ENCODE results near the gene ZNF467.
A peak's percentile ranks its signal among the peaks of the same experiment; 100 is the strongest.

The ZNF467 gene

DNA sequence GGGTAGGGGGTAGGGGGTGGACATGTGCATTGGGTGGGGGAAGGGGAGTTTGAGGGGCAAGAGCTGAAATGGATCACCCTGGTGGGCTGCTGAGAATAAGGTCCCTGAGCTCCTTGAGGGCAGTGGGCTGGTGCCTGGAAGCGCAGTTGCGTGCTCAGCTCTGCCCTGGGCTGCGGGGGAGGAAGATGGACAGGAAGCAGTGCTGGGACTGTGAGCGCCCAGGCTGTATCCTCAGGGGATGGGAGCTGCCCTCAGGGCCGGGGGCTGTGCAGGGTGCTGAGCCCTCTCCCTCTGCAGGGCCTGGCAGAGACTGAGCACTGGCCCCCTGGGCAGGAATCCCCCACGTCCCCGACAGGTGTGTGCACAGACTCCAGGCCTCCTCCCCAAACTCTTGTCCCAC lies 24.4 kb upstream of the ZNF467 start:
- H4K8ac ChIP-seq (ENCODE audit: low read length) = no peak overlapping the region
- no peak overlapping the region for H2BK12ac ChIP-seq (ENCODE audit: low read length in 2 of 2)
- no peak overlapping the region for H3K23ac ChIP-seq (ENCODE audit: low read length in 2 of 2)
- no peak overlapping the region for H3K27ac ChIP-seq (ENCODE audit: low read length, poor library complexity, severe bottlenecking)
- no peak overlapping the region for H2AFZ ChIP-seq (ENCODE audit: low read depth, low read length)
- H3K4me1 ChIP-seq (ENCODE audit: control insufficient read depth, insufficient read depth, low read depth, low read length) = no peaks in the 10 kb centered on the region
- no peak overlapping the region for H2AK5ac ChIP-seq (ENCODE audit: low read length, severe bottlenecking)
- H3K9ac ChIP-seq (ENCODE audit: low read length) = no peak overlapping the region
- no peaks in the 10 kb centered on the region for H3K79me1 ChIP-seq (replicated peaks; ENCODE audit: low read length, poor library complexity, severe bottlenecking)
- no peak overlapping the region for H2BK5ac ChIP-seq (ENCODE audit: low read depth, low read length, poor library complexity, severe bottlenecking)
- H3K14ac ChIP-seq (ENCODE audit: low read length in 2 of 2) = no peak overlapping the region
- no peak for DNase-seq
- H3K4me2 ChIP-seq (ENCODE audit: low read length, poor library complexity, severe bottlenecking) = no peak overlapping the region
- H3K4ac ChIP-seq (ENCODE audit: low read depth in 1 of 2, low read length in 2 of 2) = no peak overlapping the region
- H3K9me3 ChIP-seq (ENCODE audit: control insufficient read depth, low read length) = no peaks in the 10 kb centered on the region
- peaks cover 38 to 45% of the 10 kb centered on the region in 2 experiments for H3K27me3 ChIP-seq (ENCODE audit: control insufficient read depth in 1 of 2, insufficient read depth in 1 of 2, low read length in 2 of 2)
- H2BK120ac ChIP-seq (ENCODE audit: low read depth, low read length) = no peak overlapping the region
- WGBS = 89% methylated on average over 7 of the region's 7 CpGs
- H3K4me3 ChIP-seq (ENCODE audit: insufficient read depth in 1 of 2, low read depth in 1 of 2, low read length in 2 of 2) = no peak overlapping the region
- H3K36me3 ChIP-seq (ENCODE audit: control insufficient read depth in 1 of 2, insufficient read depth in 2 of 2, low read depth in 1 of 2, low read length in 2 of 2) = no peaks in the 10 kb centered on the region
- H2BK15ac ChIP-seq (ENCODE audit: low read depth, poor library complexity, severe bottlenecking) = no peak overlapping the region
- no peak overlapping the region for H4K91ac ChIP-seq (ENCODE audit: low read length)
- no peak overlapping the region for H3K18ac ChIP-seq (ENCODE audit: low read depth in 1 of 2, low read length in 2 of 2)

DNA sequence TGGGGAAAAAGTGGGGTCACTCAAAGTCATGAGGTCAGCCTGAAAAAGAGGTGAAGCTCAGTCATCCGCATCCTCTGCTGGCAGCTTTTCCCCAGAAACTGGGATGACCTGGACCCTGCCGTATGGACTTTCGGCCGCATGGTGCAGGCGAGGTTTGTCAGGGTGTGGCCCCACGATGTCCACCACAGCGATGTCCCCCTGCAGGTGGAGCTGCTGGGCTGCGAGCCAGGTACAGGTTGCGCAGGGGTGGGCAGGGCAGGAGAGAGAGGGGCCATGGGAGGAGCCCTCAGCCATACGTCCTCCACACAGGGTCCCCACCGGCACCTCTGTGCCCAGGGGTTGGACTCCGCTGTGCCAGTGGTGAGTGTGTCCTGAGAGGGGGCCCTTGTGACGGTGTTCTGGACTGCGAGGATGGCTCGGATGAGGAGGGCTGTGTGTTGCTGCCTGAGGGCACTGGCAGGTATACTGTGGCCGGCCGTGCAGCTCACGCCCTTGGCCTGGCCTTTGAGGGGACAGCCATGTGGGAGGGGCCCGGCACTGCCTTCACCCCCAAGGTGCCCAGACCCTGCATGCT lies 23.0 kb upstream of the ZNF467 start:
- H2BK120ac ChIP-seq (ENCODE audit: low read depth, low read length) = no peak overlapping the region
- no peak overlapping the region for H2AFZ ChIP-seq (ENCODE audit: low read depth, low read length)
- H3K4me3 ChIP-seq (ENCODE audit: insufficient read depth in 1 of 2, low read depth in 1 of 2, low read length in 2 of 2) = no peak overlapping the region
- no peak overlapping the region for H3K4me2 ChIP-seq (ENCODE audit: low read length, poor library complexity, severe bottlenecking)
- no peak overlapping the region for H3K14ac ChIP-seq (ENCODE audit: low read length in 2 of 2)
- H4K91ac ChIP-seq (ENCODE audit: low read length) = no peak overlapping the region
- no peak overlapping the region for H3K9ac ChIP-seq (ENCODE audit: low read length)
- no peaks in the 10 kb centered on the region for H3K9me3 ChIP-seq (ENCODE audit: control insufficient read depth, low read length)
- H2BK5ac ChIP-seq (ENCODE audit: low read depth, low read length, poor library complexity, severe bottlenecking) = no peak overlapping the region
- no peaks in the 10 kb centered on the region for H3K79me1 ChIP-seq (replicated peaks; ENCODE audit: low read length, poor library complexity, severe bottlenecking)
- H3K18ac ChIP-seq (ENCODE audit: low read depth in 1 of 2, low read length in 2 of 2) = no peak overlapping the region
- WGBS = 92% methylated on average over 19 of the region's 19 CpGs
- H4K8ac ChIP-seq (ENCODE audit: low read length) = no peak overlapping the region
- no peak overlapping the region for H2AK5ac ChIP-seq (ENCODE audit: low read length, severe bottlenecking)
- peak overlapping the region; percentile 20 for H2BK15ac ChIP-seq (ENCODE audit: low read depth, poor library complexity, severe bottlenecking)
- H3K27me3 ChIP-seq (ENCODE audit: control insufficient read depth in 1 of 2, insufficient read depth in 1 of 2, low read length in 2 of 2) = peaks cover 36 to 48% of the 10 kb centered on the region in 2 experiments
- DNase-seq = no peak
- H2BK12ac ChIP-seq (ENCODE audit: low read length in 2 of 2) = no peak overlapping the region
- H3K23ac ChIP-seq (ENCODE audit: low read length in 2 of 2) = no peak overlapping the region
- no peaks in the 10 kb centered on the region for H3K36me3 ChIP-seq (ENCODE audit: control insufficient read depth in 1 of 2, insufficient read depth in 2 of 2, low read depth in 1 of 2, low read length in 2 of 2)
- no peak overlapping the region for H3K27ac ChIP-seq (ENCODE audit: low read length, poor library complexity, severe bottlenecking)
- no peak overlapping the region for H3K4ac ChIP-seq (ENCODE audit: low read depth in 1 of 2, low read length in 2 of 2)
- H3K4me1 ChIP-seq (ENCODE audit: control insufficient read depth, insufficient read depth, low read depth, low read length) = no peaks in the 10 kb centered on the region

DNA sequence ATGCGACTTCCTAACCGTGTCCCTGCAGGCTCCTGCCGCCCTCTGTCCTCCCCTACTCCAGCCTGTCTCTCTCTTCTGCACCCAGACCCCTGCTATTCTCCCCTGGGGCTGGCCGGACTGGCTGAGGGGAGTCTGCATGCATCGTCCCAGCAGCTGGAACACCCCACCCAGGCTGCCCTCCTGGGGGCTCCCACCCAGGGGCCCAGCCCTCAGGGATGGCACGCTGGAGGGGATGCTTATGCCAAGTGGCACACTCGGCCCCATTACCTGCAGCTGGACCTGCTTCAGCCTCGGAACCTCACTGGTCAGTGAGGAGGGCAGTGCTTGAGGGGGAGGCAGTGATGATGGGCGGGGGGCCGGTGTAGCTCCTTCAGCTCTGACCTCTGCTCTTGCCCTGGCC lies 21.7 kb upstream of the ZNF467 start:
- H3K9ac ChIP-seq (ENCODE audit: low read length) = no peak overlapping the region
- DNase-seq = no peak
- no peak overlapping the region for H3K4ac ChIP-seq (ENCODE audit: low read depth in 1 of 2, low read length in 2 of 2)
- H3K23ac ChIP-seq (ENCODE audit: low read length in 2 of 2) = no peak overlapping the region
- no peak overlapping the region for H4K91ac ChIP-seq (ENCODE audit: low read length)
- no peak overlapping the region for H3K27ac ChIP-seq (ENCODE audit: low read length, poor library complexity, severe bottlenecking)
- H3K14ac ChIP-seq (ENCODE audit: low read length in 2 of 2) = no peak overlapping the region
- H2BK12ac ChIP-seq (ENCODE audit: low read length in 2 of 2) = no peak overlapping the region
- no peak overlapping the region for H3K4me2 ChIP-seq (ENCODE audit: low read length, poor library complexity, severe bottlenecking)
- no peaks in the 10 kb centered on the region for H3K79me1 ChIP-seq (replicated peaks; ENCODE audit: low read length, poor library complexity, severe bottlenecking)
- no peak overlapping the region for H2BK120ac ChIP-seq (ENCODE audit: low read depth, low read length)
- no peak overlapping the region for H2BK5ac ChIP-seq (ENCODE audit: low read depth, low read length, poor library complexity, severe bottlenecking)
- H4K8ac ChIP-seq (ENCODE audit: low read length) = peak overlapping the region; percentile 16
- H3K27me3 ChIP-seq (ENCODE audit: control insufficient read depth in 1 of 2, insufficient read depth in 1 of 2, low read length in 2 of 2) = peaks cover 44 to 51% of the 10 kb centered on the region in 2 experiments
- 85% methylated on average over 10 of the region's 10 CpGs for WGBS
- H3K18ac ChIP-seq (ENCODE audit: low read depth in 1 of 2, low read length in 2 of 2) = no peak overlapping the region
- no peaks in the 10 kb centered on the region for H3K9me3 ChIP-seq (ENCODE audit: control insufficient read depth, low read length)
- no peak overlapping the region for H3K4me3 ChIP-seq (ENCODE audit: insufficient read depth in 1 of 2, low read depth in 1 of 2, low read length in 2 of 2)
- H3K4me1 ChIP-seq (ENCODE audit: control insufficient read depth, insufficient read depth, low read depth, low read length) = peaks cover 2% of the 10 kb centered on the region
- H2AK5ac ChIP-seq (ENCODE audit: low read length, severe bottlenecking) = no peak overlapping the region
- H3K36me3 ChIP-seq (ENCODE audit: control insufficient read depth in 1 of 2, insufficient read depth in 2 of 2, low read depth in 1 of 2, low read length in 2 of 2) = no peaks in the 10 kb centered on the region
- no peak overlapping the region for H2BK15ac ChIP-seq (ENCODE audit: low read depth, poor library complexity, severe bottlenecking)
- H2AFZ ChIP-seq (ENCODE audit: low read depth, low read length) = no peak overlapping the region

DNA sequence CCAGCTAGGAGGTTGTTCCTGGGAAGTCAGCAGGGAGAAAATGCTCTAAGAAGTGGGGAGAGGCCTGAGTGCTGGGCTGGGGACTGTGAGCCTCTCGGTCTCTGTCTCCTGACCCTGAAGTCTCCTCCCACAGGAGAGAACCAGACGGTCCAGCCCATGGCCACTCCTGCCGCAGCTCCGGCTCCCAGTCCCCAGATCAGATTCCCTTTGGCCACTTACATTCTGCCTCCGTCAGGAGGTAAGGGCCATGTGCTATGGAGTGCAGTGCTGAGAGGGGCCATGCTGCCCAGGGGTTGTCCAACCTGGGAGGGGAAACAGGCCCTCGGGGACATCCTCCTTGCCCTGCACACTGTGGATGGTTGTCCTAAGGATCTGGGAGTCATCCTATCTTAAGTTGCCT lies 21.3 kb upstream of the ZNF467 start:
- no peak overlapping the region for H3K23ac ChIP-seq (ENCODE audit: low read length in 2 of 2)
- H2BK12ac ChIP-seq (ENCODE audit: low read length in 2 of 2) = no peak overlapping the region
- H3K14ac ChIP-seq (ENCODE audit: low read length in 2 of 2) = no peak overlapping the region
- H2AFZ ChIP-seq (ENCODE audit: low read depth, low read length) = no peak overlapping the region
- H3K4me3 ChIP-seq (ENCODE audit: insufficient read depth in 1 of 2, low read depth in 1 of 2, low read length in 2 of 2) = no peak overlapping the region
- H2AK5ac ChIP-seq (ENCODE audit: low read length, severe bottlenecking) = no peak overlapping the region
- H4K8ac ChIP-seq (ENCODE audit: low read length) = peak overlapping the region; percentile 16
- 75% methylated on average over 2 of the region's 6 CpGs for WGBS
- peaks cover 4% of the 10 kb centered on the region for H3K4me1 ChIP-seq (ENCODE audit: control insufficient read depth, insufficient read depth, low read depth, low read length)
- H3K9ac ChIP-seq (ENCODE audit: low read length) = no peak overlapping the region
- H3K27me3 ChIP-seq (ENCODE audit: control insufficient read depth in 1 of 2, insufficient read depth in 1 of 2, low read length in 2 of 2) = peaks cover 48 to 53% of the 10 kb centered on the region in 2 experiments
- no peak overlapping the region for H2BK15ac ChIP-seq (ENCODE audit: low read depth, poor library complexity, severe bottlenecking)
- DNase-seq = peak; percentile 17
- no peak overlapping the region for H3K18ac ChIP-seq (ENCODE audit: low read depth in 1 of 2, low read length in 2 of 2)
- no peak overlapping the region for H3K4me2 ChIP-seq (ENCODE audit: low read length, poor library complexity, severe bottlenecking)
- H3K9me3 ChIP-seq (ENCODE audit: control insufficient read depth, low read length) = no peaks in the 10 kb centered on the region
- no peak overlapping the region for H2BK5ac ChIP-seq (ENCODE audit: low read depth, low read length, poor library complexity, severe bottlenecking)
- H3K79me1 ChIP-seq (replicated peaks; ENCODE audit: low read length, poor library complexity, severe bottlenecking) = no peaks in the 10 kb centered on the region
- H3K27ac ChIP-seq (ENCODE audit: low read length, poor library complexity, severe bottlenecking) = no peak overlapping the region
- no peak overlapping the region for H4K91ac ChIP-seq (ENCODE audit: low read length)
- no peak overlapping the region for H3K4ac ChIP-seq (ENCODE audit: low read depth in 1 of 2, low read length in 2 of 2)
- H2BK120ac ChIP-seq (ENCODE audit: low read depth, low read length) = no peak overlapping the region
- H3K36me3 ChIP-seq (ENCODE audit: control insufficient read depth in 1 of 2, insufficient read depth in 2 of 2, low read depth in 1 of 2, low read length in 2 of 2) = no peaks in the 10 kb centered on the region
